Epithelial cell of esophagus (primary cell): ENCODE measurements around the gene CD83.
"Not testable (repeated sequence)": the region's sequence is repeated elsewhere in the genome, so short reads cannot be mapped to it uniquely, and the experiment has no call there.

Source experiments
- DNase-seq: peaks from one replicate; pipeline ENCODE4 v3.0.0; 2010; ENCODE audit warnings: low read depth
- H3K4me3 ChIP-seq: 2 replicates; pipeline ENCODE4 v1.5.1; 2011; ENCODE audit warnings: mild to moderate bottlenecking, low read length, control low read depth
- TF ChIP-seq, protein P1 (sequence below): IDR thresholded peaks from 2 replicates; pipeline ENCODE4 v1.5.1; 2011; ENCODE audit warnings: low read depth, mild to moderate bottlenecking, low read length, control low read depth, inconsistent platforms; ENCODE audit not compliant: insufficient read depth; ENCODE audit errors: missing control alignments

Gene CD83

DNA sequence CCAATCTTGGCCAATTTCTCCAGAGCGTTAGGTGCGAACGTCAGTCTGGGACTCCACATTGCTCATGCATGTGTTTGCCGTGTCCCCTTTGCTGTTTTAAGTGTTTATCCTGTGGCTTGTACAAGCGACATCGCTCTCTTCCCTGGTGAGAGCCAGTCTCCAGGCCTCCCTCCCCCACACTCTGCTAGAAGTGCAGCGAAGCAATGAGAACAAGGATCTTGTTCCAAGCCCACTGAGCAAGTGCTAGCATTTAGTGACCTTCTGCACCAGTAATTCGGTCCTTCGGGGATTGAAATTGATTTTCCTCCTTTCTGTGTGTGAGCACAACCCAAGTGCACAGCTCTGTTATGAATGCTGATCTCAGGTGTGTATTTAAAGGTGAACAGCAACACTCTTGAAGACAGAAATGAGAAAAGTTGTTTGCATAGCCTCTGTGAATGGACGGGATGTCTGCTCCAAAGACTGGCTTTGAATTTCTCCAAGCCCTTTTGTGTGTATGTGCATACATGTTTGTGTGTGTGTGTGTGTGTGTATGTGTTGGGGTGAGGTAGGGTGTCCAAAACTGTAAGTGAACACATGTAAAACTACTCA lies 29.0 kb downstream of the CD83 start:
- no peak overlapping the region for H3K4me3 ChIP-seq
- TF ChIP-seq, protein P1, sequence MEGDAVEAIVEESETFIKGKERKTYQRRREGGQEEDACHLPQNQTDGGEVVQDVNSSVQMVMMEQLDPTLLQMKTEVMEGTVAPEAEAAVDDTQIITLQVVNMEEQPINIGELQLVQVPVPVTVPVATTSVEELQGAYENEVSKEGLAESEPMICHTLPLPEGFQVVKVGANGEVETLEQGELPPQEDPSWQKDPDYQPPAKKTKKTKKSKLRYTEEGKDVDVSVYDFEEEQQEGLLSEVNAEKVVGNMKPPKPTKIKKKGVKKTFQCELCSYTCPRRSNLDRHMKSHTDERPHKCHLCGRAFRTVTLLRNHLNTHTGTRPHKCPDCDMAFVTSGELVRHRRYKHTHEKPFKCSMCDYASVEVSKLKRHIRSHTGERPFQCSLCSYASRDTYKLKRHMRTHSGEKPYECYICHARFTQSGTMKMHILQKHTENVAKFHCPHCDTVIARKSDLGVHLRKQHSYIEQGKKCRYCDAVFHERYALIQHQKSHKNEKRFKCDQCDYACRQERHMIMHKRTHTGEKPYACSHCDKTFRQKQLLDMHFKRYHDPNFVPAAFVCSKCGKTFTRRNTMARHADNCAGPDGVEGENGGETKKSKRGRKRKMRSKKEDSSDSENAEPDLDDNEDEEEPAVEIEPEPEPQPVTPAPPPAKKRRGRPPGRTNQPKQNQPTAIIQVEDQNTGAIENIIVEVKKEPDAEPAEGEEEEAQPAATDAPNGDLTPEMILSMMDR = no peak
- DNase-seq = no peak

DNA sequence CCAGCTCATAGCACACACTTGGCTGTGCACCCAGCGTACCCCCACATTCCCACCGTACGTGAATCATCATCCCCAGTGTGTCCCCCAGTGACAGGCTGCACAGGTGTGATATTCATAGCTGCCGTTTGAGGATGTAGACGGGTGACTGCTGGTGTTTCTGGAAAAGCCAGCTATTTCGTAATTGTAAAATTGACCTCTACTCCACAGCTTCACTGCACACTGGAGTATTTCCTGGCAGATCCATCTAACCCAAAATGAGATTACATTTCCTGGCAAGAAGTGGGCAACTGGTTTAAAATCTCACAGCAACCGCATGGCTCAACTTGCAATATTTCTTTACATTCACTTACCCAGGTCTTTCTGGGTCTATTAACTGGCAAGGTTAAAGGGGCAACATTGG lies 30.3 kb downstream of the CD83 start:
- peak; percentile 30 for DNase-seq
- no peak overlapping the region for H3K4me3 ChIP-seq
- TF ChIP-seq, protein P1 = no peak

DNA sequence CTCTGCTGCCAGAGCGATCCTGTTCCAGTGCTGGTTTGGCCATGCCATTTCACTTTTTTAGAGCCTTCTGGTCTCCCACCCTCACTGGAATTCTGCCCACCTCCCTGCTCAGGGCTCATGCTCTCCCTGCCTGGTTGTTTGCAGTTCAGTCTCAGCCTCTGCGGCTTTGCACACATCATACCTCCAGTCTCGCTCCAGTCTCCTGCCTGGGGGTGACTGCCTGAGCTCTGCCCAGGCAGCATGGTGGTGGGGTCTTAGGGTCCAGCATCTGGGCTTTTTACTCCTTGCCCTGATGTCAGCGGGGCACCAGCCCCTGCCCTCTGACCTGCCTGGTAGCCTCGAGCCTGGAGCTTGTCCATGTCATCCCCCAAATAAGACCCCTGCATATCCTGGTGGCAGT lies 30.9 kb downstream of the CD83 start:
- TF ChIP-seq, protein P1 = no peak
- no peak overlapping the region for H3K4me3 ChIP-seq
- no peak for DNase-seq

DNA sequence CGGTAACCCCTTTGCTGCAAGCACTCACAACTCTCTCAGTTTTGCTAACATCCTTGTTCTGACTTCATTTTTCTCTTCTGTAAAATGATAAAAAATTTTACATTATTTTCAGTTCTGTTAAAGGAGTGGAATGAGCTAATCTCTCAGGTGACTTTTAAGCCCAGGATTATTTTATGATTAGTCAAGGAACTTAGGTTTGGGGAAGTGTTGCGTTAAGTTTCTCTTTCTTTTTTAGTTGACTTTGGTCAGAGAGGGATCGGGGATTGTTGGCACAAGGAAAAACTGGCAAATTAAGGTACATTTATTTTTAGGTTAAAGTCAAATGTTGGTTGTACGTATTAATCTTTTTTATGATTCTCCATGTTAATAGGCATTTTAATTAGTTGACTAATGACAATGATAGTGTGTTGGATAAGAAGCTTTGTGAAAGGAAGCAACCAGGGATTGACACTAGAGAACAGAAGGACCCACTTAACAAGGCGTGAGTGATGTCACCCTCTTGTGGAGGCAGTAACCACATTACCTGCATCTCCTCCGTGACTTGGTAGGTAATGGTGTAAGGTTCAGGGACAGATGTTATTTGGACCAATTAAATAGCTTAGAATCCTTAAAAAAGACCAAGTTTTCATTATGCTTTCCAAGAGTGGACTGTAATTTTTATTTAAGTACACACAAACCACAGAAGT lies 31.6 kb downstream of the CD83 start:
- no peak overlapping the region for H3K4me3 ChIP-seq
- TF ChIP-seq, protein P1 = no peak
- no peak for DNase-seq

DNA sequence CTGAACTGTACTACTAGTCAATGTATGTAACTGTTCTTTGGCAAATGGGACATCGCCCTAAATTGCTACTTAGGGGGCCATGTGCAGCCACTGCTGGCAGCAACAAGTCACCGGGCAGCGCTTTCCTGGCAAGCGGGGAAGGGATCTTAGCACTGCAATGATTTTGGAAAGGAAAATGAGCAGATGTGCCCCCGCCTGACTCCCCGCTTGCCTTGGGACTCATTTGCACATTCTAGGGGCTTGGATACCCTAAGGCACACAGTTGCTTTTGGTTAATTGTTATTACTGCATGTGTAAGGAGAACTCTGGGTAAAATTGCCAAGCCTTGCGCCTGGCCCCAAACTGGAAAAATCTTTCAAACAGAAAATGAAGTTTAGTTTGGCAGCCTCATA lies 32.2 kb downstream of the CD83 start:
- no peak for DNase-seq

DNA sequence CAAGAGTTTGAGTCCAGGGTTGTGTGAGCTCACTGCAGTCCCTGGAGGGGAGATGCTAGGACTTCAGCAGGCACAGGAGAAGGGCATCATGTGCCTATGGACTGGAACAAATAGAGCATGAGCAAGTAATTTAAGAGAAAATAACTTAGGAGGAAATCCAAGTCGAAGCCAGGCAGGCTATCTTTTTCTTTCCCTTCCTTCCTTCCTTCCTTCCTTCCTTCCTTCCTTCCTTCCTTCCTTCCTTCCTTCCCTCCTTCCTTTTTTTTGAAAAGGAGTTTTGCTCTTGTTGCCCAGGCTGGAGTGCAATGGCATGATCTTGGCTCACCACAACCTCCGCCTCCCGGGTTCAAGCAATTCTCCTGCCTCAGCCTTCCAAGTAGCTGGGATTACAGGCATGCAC lies 33.7 kb downstream of the CD83 start:
- not testable (repeated sequence) for H3K4me3 ChIP-seq, DNase-seq

More for the DNA sequence above, 32.2 kb downstream of the CD83 start:
- H3K4me3 ChIP-seq = no peak overlapping the region
- TF ChIP-seq, protein P1 = no peak

DNA sequence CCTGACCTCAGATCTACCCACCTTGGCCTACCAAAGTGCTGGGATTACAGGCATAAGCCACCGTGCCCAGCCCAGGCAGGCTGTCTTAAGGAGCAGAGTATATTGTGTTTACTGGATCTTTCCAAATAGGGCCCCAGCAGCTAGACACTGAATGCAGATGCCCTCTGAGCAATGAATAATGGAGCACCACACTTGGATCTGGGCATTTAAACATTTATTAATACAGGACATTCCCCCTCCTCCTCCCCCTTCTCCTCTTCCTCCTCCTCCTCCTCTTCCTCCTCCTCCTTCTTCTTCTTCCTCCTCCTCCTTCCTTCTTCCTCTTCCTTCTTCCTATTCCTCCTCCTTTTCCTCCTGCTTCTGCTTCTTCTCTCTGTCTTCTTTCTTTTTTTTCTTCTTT lies 34.2 kb downstream of the CD83 start:
- no peak overlapping the region for H3K4me3 ChIP-seq
- TF ChIP-seq, protein P1 = no peak
- no peak for DNase-seq
